ENCODE data around the gene ABR. TPM values are rescaled to one million over a fixed set of nuclear protein-coding genes. Genes with fewer than 3 reads are reported as not detected.

Gene ABR
- total RNA-seq, 1 donor from 2014 or later, result 70.9 TPM

DNA sequence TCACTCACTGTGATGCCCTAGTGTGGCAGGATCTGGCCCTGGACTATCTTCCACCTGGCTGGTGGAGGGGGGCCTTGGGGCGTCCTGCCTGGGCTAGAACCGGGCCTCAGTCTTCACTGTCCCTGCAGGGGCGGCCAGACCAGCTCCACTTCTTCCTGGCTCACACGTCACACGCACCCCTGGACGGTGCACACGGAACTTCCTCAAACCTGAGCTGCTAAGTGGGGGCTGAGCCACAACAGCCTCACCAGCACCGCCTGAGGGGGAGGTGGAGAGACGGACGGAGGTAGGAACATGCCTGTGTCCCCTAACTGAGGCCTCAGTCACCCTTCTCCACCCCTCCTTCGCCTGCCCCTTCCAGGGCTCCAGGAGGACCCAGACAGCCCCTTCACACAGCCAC lies 146.3 kb downstream of the ABR start:
- Histone ChIP-seq H3K4me1 (ENCODE audit: insufficient read depth, low read length) (peaks cover 12% of the 10 kb centered on the region), H3K9me3 (ENCODE audit: insufficient read depth, low read depth, low read length) (no peaks in the 10 kb centered on the region), H3K27ac (ENCODE audit: low read depth, low read length) (no peak overlapping the region), H3K79me2 (ENCODE audit: insufficient read depth, low read length) (no peaks in the 10 kb centered on the region), H3K36me3 (ENCODE audit: insufficient read depth, low read length) (no peaks in the 10 kb centered on the region), H4K20me1 (ENCODE audit: insufficient read depth, low read length) (peaks cover 86% of the 10 kb centered on the region), H3K9ac (ENCODE audit: low read length) (no peak overlapping the region), H3K4me2 (ENCODE audit: low read length) (no peak overlapping the region), H3K27me3 (ENCODE audit: insufficient read depth, low read length) (no peaks in the 10 kb centered on the region), H2AFZ (ENCODE audit: low read depth, low read length) (no peak overlapping the region), H3K4me3 (ENCODE audit: insufficient read depth, low read depth, low read length) (no peak overlapping the region)
- peaks cover 10% of the 10 kb centered on the region for H3K36me3 Mint-ChIP-seq (ENCODE audit: low read depth, unreplicated experiment)
- FAIRE-seq (no peak), DNase-seq (ENCODE audit: low read depth) (no peak)
- H3K27ac Mint-ChIP-seq (ENCODE audit: unreplicated experiment), result peak overlapping the region; percentile 18
- H3K4me3 Mint-ChIP-seq (ENCODE audit: unreplicated experiment), result no peak overlapping the region
- H3K9me3 Mint-ChIP-seq (ENCODE audit: unreplicated experiment), result no peaks in the 10 kb centered on the region
- H3K4me1 Mint-ChIP-seq (ENCODE audit: low read depth, unreplicated experiment), result peaks cover 8% of the 10 kb centered on the region
- peaks cover 2% of the 10 kb centered on the region for H3K27me3 Mint-ChIP-seq (ENCODE audit: low read depth, unreplicated experiment)
- no peak for TF ChIP-seq EZH2 (IDR thresholded peaks at IDR 0.05; ENCODE audit: insufficient read depth, low read length)
- TF ChIP-seq, protein P1, sequence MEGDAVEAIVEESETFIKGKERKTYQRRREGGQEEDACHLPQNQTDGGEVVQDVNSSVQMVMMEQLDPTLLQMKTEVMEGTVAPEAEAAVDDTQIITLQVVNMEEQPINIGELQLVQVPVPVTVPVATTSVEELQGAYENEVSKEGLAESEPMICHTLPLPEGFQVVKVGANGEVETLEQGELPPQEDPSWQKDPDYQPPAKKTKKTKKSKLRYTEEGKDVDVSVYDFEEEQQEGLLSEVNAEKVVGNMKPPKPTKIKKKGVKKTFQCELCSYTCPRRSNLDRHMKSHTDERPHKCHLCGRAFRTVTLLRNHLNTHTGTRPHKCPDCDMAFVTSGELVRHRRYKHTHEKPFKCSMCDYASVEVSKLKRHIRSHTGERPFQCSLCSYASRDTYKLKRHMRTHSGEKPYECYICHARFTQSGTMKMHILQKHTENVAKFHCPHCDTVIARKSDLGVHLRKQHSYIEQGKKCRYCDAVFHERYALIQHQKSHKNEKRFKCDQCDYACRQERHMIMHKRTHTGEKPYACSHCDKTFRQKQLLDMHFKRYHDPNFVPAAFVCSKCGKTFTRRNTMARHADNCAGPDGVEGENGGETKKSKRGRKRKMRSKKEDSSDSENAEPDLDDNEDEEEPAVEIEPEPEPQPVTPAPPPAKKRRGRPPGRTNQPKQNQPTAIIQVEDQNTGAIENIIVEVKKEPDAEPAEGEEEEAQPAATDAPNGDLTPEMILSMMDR (IDR thresholded peaks at IDR 0.05; ENCODE audit: insufficient read depth, low read depth, low read length), result no peak

DNA sequence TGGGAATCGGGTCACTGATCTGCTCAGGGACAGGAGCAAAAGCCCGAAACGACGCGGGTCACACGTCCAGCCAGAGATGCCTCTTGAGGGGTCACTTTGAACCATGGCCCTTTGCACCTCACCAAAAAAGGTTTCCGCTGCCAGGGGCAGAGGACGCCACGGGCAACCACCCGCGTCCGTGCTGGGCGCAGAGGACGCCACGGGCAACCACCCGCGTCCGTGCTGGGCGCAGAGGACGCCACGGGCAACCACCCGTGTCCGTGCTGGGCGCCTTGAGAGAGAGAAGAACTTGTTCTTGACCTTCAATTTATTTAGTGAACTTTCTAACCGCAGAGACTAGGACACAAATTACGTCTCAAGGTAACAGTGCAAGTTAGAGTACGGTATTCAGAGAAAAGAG lies 147.4 kb downstream of the ABR start:
- no peak overlapping the region for H3K9ac ChIP-seq (ENCODE audit: low read length)
- no peak overlapping the region for H3K4me3 ChIP-seq (ENCODE audit: insufficient read depth, low read depth, low read length)
- no peak for TF ChIP-seq EZH2 (IDR thresholded peaks at IDR 0.05; ENCODE audit: insufficient read depth, low read length)
- TF ChIP-seq, protein P1 (IDR thresholded peaks at IDR 0.05; ENCODE audit: insufficient read depth, low read depth, low read length), result no peak
- no peaks in the 10 kb centered on the region for H3K9me3 Mint-ChIP-seq (ENCODE audit: unreplicated experiment)
- peaks cover 84% of the 10 kb centered on the region for H4K20me1 ChIP-seq (ENCODE audit: insufficient read depth, low read length)
- H3K27me3 ChIP-seq (ENCODE audit: insufficient read depth, low read length), result no peaks in the 10 kb centered on the region
- H3K4me1 Mint-ChIP-seq (ENCODE audit: low read depth, unreplicated experiment), result peaks cover 8% of the 10 kb centered on the region
- H3K27ac ChIP-seq (ENCODE audit: low read depth, low read length), result no peak overlapping the region
- no peak overlapping the region for H3K4me2 ChIP-seq (ENCODE audit: low read length)
- no peak overlapping the region for H3K4me3 Mint-ChIP-seq (ENCODE audit: unreplicated experiment)
- no peak for DNase-seq (ENCODE audit: low read depth)
- H3K4me1 ChIP-seq (ENCODE audit: insufficient read depth, low read length), result peaks cover 12% of the 10 kb centered on the region
- no peaks in the 10 kb centered on the region for H3K36me3 ChIP-seq (ENCODE audit: insufficient read depth, low read length)
- FAIRE-seq, result no peak
- H3K27ac Mint-ChIP-seq (ENCODE audit: unreplicated experiment), result no peak overlapping the region
- no peaks in the 10 kb centered on the region for H3K79me2 ChIP-seq (ENCODE audit: insufficient read depth, low read length)
- no peak overlapping the region for H2AFZ ChIP-seq (ENCODE audit: low read depth, low read length)
- H3K36me3 Mint-ChIP-seq (ENCODE audit: low read depth, unreplicated experiment), result peaks cover 10% of the 10 kb centered on the region
- no peaks in the 10 kb centered on the region for H3K9me3 ChIP-seq (ENCODE audit: insufficient read depth, low read depth, low read length)
- peaks cover 2% of the 10 kb centered on the region for H3K27me3 Mint-ChIP-seq (ENCODE audit: low read depth, unreplicated experiment)

DNA sequence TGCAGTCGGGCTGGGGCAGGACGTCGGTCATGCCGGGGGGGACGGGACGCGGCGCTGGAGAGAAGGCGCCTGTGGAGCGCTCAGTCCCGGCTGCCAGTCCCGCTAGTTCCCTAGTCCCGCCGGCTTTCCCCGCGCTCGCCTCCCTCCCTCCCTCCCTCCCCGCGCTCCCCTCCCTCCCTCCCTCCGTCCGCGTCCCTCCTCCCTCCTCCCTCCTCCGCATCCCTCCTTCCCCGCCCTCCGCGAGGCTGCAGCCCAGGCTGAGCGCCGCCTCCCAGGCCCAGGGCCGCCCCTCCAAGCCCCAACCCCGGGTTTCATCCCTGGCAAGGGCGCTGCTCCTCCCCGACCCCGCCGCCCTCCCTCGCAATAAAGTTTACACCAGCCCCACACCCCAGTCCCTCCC lies 148.1 kb downstream of the ABR start:
- Histone ChIP-seq H3K36me3 (ENCODE audit: insufficient read depth, low read length) (no peaks in the 10 kb centered on the region), H3K9me3 (ENCODE audit: insufficient read depth, low read depth, low read length) (no peaks in the 10 kb centered on the region), H3K4me3 (ENCODE audit: insufficient read depth, low read depth, low read length) (no peak overlapping the region), H3K79me2 (ENCODE audit: insufficient read depth, low read length) (no peaks in the 10 kb centered on the region), H3K4me2 (ENCODE audit: low read length) (peak overlapping the region; percentile 39), H3K27me3 (ENCODE audit: insufficient read depth, low read length) (no peaks in the 10 kb centered on the region), H3K27ac (ENCODE audit: low read depth, low read length) (no peak overlapping the region), H4K20me1 (ENCODE audit: insufficient read depth, low read length) (peaks cover 81% of the 10 kb centered on the region), H2AFZ (ENCODE audit: low read depth, low read length) (no peak overlapping the region), H3K4me1 (ENCODE audit: insufficient read depth, low read length) (peaks cover 12% of the 10 kb centered on the region), H3K9ac (ENCODE audit: low read length) (no peak overlapping the region)
- Mint-ChIP-seq H3K9me3 (ENCODE audit: unreplicated experiment) (no peaks in the 10 kb centered on the region), H3K27me3 (ENCODE audit: low read depth, unreplicated experiment) (peaks cover 2% of the 10 kb centered on the region), H3K4me3 (ENCODE audit: unreplicated experiment) (no peak overlapping the region), H3K27ac (ENCODE audit: unreplicated experiment) (no peak overlapping the region), H3K4me1 (ENCODE audit: low read depth, unreplicated experiment) (peaks cover 8% of the 10 kb centered on the region), H3K36me3 (ENCODE audit: low read depth, unreplicated experiment) (peaks cover 10% of the 10 kb centered on the region)
- FAIRE-seq (no peak), DNase-seq (ENCODE audit: low read depth) (peak; percentile 33)
- no peak for TF ChIP-seq EZH2 (IDR thresholded peaks at IDR 0.05; ENCODE audit: insufficient read depth, low read length)
- TF ChIP-seq, protein P1 (IDR thresholded peaks at IDR 0.05; ENCODE audit: insufficient read depth, low read depth, low read length), result no peak

Data from astrocyte (in vitro differentiated cells and primary cell).